Right cardiac atrium (tissue), 5 donors: ENCODE data around the gene TRNAU1AP. TPM values are rescaled to one million over a fixed set of nuclear protein-coding genes. Genes with fewer than 3 reads are reported as not detected.
"Not testable (repeated sequence)": the region's sequence is repeated elsewhere in the genome, so short reads cannot be mapped to it uniquely, and the experiment has no call there.

ENCODE experiments used
- ATAC-seq, 2 donors: fragments of 200-7000 bp; cut with Tn5 transposase; one replicate each; pipeline versions ENCODE4 v1.8.0 to v1.9.1; 2020; ENCODE audit warnings: moderate library complexity in 2 of 2, mild to moderate bottlenecking in 1 of 2
- DNase-seq, 3 donors: peaks; one replicate each; pipeline ENCODE4 v3.0.0-alpha.2; 2020
- H3K27ac ChIP-seq: one replicate; pipeline ENCODE4 v1.5.1; 2013; ENCODE audit warnings: mild to moderate bottlenecking, low read length, control low read depth, moderate library complexity
- H3K27me3 ChIP-seq: one replicate; pipeline ENCODE4 v1.6.1; 2013; ENCODE audit not compliant: control insufficient read depth, insufficient read depth
- H3K4me1 ChIP-seq: one replicate; pipeline ENCODE4 v1.6.1; 2013; ENCODE audit warnings: low read length; ENCODE audit not compliant: control insufficient read depth, insufficient read depth
- H3K4me3 ChIP-seq: one replicate; pipeline ENCODE4 v1.5.1; 2013; ENCODE audit warnings: low read length, control low read depth
- H3K9me3 ChIP-seq: one replicate; pipeline ENCODE4 v1.6.1; 2013; ENCODE audit warnings: low read length; ENCODE audit not compliant: control insufficient read depth
- WGBS: extraction: QIAGEN DNeasy Blood & Tissue Kit; methylation state at CpG from one replicate; pipeline ENCODE4 v1.1.7; 2013; 5-methylcytosine and 5-hydroxymethylcytosine counted together
- intact Hi-C, 4 donors: fragments of 100-400 bp; cut with DNase I; formaldehyde crosslinking; loops; one replicate each; pipeline versions ENCODE4 v1.11.0 to v1.14.0; 2022 to 2023
- polyA plus RNA-seq: library from polyadenylated mRNA; stranded (reverse); fragments of 200-250 nt; gene quantifications from one replicate; pipeline ENCODE4 v1.2.3, GENCODE V29; 2013
- total RNA-seq, 4 donors: library from RNA; stranded (reverse); fragmentation: NEBNext Ultra II Directional; extraction: Animal tissue kit (Norgen Biotek cat#: 25700); gene quantifications; one replicate each; pipeline ENCODE4 v1.2.1, GENCODE V29; 2021
- donor health status: healthy with polysubstance abuse.
- donor health status: DM: no; HTN: yes; CAD: no.
- donor health status: DM: no; HTN: no; CAD: no.
- donor health status: DM: no; HTN: yes; CAD: no; lungs with severe emphysema.
- donor health status: DM: yes; HTN: yes; CAD: no.

Gene TRNAU1AP
- total and polyA plus RNA-seq, 5 donors, result 13.4 to 19.0 (median 17.0) TPM

DNA sequence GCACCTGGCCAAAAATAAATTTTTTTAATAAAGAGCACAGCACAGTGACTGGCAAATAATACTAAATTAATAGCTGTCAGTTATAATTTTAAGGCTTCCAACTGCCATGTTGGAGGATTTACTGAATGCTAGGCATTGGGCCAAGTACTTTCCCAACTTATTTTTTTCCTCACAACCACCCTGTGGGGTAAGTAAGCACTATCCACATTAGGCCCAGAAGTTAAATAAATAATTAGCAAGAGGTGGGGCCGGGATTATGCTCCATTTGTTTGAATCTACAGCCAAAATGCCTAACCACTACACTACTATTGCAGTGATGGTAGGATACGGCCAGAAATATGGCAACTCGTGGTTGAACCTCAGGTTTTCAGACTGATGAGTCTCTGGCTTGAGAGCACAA, 4.6 kb upstream of the TRNAU1AP start:
- Histone ChIP-seq H3K27me3 (no peaks in the 10 kb centered on the region), H3K9me3 (no peaks in the 10 kb centered on the region), H3K4me3 (no peak overlapping the region), H3K27ac (no peak overlapping the region), H3K4me1 (no peaks in the 10 kb centered on the region)
- no peak for DNase-seq
- ATAC-seq, result no peak
- intact Hi-C loops, result no loop called here
- 87% methylated on average over 3 of the region's 3 CpGs for WGBS

DNA sequence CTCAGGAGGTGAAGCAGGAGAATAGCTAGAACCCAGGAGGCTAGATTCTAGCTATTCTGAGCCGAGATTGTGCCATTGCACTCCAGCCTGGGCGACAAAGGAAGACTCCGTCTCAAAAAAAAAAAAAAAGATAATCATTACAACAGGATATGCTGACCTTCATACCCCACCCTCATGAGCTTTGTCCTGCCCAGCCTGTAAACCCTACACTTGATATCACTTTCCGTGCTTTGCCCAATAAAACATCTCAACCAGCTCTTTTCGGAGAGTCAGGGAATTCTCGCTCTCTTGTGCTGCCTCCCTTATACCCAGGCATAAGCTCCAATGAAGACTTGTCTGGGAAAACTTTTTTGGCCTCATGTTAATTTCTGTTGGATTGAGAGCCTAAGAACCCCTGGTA, 1.5 kb upstream of the TRNAU1AP start:
- WGBS, result 85% methylated on average over 6 of the region's 6 CpGs
- intact Hi-C loops, result no loop called here
- H3K4me3 ChIP-seq, result no peak overlapping the region
- H3K27ac ChIP-seq, result no peak overlapping the region
- H3K4me1 ChIP-seq, result no peaks in the 10 kb centered on the region
- ATAC-seq (no peak), DNase-seq (no peak)
- H3K27me3 ChIP-seq, result no peaks in the 10 kb centered on the region
- no peaks in the 10 kb centered on the region for H3K9me3 ChIP-seq

DNA sequence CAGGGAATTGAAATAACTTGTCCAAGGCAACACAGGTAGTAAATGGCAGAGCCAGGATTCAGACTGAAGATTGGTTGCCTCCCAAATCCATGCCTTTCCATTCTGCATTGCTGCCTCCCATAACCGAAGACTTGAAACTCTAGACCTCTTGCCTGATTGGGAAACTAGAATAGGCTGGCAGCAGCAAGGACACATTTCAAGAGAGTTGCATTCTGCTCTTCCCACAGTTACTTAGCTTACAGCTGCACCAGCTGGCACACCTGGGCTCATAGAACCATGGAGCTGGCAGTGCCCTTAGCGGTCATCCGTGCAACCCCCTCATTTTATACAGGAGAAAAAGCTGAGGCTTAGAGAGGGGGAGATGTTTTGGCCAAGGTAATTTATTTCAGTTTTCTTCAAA, 8.0 kb downstream of the TRNAU1AP start:
- Histone ChIP-seq H3K27me3 (no peaks in the 10 kb centered on the region), H3K4me3 (no peak overlapping the region), H3K27ac (no peak overlapping the region), H3K4me1 (no peaks in the 10 kb centered on the region), H3K9me3 (no peaks in the 10 kb centered on the region)
- intact Hi-C loops, result no loop called here
- WGBS, result 94% methylated on average over 3 of the region's 3 CpGs
- ATAC-seq, result no peak
- no peak for DNase-seq

DNA sequence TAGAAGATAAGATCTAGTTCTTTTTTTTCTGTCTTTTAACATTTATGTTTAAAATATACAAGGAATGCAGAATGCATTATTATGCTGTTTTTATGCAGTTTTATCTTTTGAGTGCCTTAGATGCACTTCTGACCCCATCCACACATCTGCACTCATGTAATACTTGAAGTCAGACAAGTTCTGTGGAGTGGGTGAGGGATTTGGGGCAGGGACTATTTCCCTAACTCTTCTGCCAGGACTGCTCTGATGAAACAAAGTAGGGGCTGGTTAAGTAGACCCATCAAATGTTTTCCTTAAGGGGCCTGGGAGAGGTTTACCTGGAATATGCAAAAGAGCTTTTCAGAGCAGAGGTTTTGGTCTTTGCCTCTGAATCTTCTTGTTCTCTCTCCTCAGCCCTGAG, 11.4 kb downstream of the TRNAU1AP start:
- Histone ChIP-seq H3K27ac (no peak overlapping the region), H3K4me3 (no peak overlapping the region), H3K4me1 (no peaks in the 10 kb centered on the region), H3K9me3 (no peaks in the 10 kb centered on the region), H3K27me3 (no peaks in the 10 kb centered on the region)
- no peak for DNase-seq
- ATAC-seq, result no peak
- intact Hi-C loops, result no loop called here

DNA sequence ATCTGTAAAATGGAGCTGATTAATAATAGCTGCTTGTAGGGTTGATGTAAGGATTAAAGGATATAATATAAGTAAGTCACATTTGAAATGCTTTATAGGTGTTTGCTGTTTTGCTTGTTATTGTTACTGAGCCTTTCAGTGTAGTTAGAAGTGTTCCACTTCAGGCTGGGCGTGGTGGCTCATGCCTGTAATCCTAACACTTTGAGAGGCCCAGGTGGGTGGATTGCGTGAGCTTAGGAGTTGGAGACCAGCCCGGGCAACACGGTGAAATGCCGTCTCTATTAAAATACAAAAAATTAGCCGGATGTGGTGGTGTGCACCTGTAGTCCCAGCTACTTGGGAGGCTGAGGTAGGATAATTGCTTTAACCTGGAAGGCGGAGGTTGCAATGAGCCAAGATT, 12.2 kb downstream of the TRNAU1AP start:
- 98% methylated on average over 7 of the region's 7 CpGs for WGBS
- H3K27me3 ChIP-seq, result no peaks in the 10 kb centered on the region

DNA sequence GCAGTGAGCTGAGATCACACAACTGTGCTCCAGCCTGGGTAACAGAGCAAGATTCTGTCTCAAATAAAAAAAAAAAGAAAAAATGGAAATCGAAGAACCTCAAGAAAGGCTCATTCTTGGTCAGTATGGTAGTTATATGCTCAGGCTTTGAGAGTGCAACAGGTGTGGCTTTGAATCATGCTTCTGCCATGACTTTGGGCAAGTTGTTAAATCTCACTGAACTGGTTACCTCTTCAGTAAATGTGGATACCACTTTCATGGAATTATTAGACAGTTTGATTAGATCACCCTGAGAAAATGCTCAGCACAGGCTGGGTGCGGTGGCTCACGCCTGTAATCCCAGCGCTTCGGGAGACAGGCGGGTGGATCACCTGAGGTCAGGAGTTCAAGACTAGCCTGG, 12.8 kb downstream of the TRNAU1AP start:
- H3K27me3 ChIP-seq, result no peaks in the 10 kb centered on the region
- no peak overlapping the region for H3K27ac ChIP-seq
- 100% methylated on average over 6 of the region's 6 CpGs for WGBS
- DNase-seq, result no peak
- H3K9me3 ChIP-seq, result no peaks in the 10 kb centered on the region
- intact Hi-C loops, result no loop called here
- no peaks in the 10 kb centered on the region for H3K4me1 ChIP-seq
- H3K4me3 ChIP-seq, result no peak overlapping the region
- ATAC-seq, result no peak

More for the DNA sequence above, 12.2 kb downstream of the TRNAU1AP start:
- Histone ChIP-seq H3K27ac (no peak overlapping the region), H3K9me3 (no peaks in the 10 kb centered on the region), H3K4me1 (no peaks in the 10 kb centered on the region), H3K4me3 (no peak overlapping the region)
- ATAC-seq (no peak), DNase-seq (no peak)
- intact Hi-C loops, result no loop called here

DNA sequence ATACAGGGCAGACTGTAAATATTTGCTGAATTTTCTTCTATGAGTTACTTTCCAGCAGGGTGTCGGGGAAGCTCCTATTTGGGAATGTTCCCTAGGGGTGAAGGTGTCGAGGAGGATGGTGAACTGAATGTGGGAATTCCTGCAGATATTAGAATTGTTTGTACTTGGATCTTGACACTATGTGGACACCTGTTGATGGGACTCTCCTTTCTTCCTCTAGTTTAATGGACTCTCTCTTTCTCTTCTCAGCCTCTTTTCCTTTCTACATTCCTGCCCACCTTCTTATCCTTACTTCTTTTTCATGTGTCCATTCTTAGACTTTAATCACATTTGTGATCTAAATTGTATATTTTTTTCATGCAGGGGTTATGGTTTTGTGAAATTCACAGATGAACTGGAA, 14.0 kb downstream of the TRNAU1AP start:
- no peaks in the 10 kb centered on the region for H3K9me3 ChIP-seq
- H3K27me3 ChIP-seq, result no peaks in the 10 kb centered on the region
- H3K27ac ChIP-seq, result no peak overlapping the region
- H3K4me3 ChIP-seq, result no peak overlapping the region
- 87% methylated on average over 2 of the region's 2 CpGs for WGBS
- no peaks in the 10 kb centered on the region for H3K4me1 ChIP-seq
- DNase-seq, result no peak
- intact Hi-C loops, result no loop called here
- ATAC-seq, result no peak

DNA sequence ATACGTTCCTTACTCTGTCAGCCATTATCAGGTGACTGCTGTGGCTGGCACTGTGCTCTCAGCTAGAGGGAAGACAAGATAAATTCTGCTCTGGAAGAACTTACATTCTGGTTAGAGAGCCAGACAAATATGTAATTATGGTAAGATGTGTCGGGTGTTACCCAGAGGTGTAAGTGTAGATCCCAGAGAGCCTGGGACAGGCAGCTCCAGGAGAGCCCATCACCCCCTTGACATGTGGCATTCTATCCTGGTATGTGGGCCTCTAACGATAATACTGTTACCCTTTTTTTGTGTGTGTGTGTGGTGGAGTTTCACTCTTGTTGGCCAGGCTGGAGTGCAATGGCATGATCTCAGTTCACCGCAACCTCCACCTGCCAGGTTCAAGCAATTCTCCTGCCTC, 19.0 kb downstream of the TRNAU1AP start:
- Histone ChIP-seq H3K4me1 (no peaks in the 10 kb centered on the region), H3K9me3 (no peaks in the 10 kb centered on the region), H3K27ac (no peak overlapping the region), H3K27me3 (no peaks in the 10 kb centered on the region), H3K4me3 (no peak overlapping the region)
- DNase-seq (no peak), ATAC-seq (no peak)
- WGBS, result 87% methylated on average over 4 of the region's 4 CpGs
- intact Hi-C loops, result no loop called here

DNA sequence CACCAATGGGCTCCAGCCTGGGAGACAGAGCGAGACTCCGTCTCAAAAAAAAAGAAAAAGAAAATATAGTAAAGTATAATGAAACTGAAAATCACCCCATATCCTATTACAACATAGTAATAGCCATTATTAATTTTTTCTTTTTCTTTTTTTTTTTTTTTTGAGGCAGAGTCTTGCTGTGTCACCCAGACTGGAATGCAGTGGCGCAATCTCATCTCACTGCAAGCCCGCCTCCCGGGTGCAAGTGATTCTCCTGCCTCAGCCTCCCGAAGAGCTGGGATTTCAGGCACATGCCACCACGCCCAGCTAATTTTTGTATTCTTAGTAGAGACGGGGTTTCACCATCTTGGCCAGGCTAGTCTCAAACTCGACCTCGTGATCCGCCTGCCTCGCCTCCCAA, 20.0 kb downstream of the TRNAU1AP start:
- intact Hi-C loops, H3K27me3 ChIP-seq, H3K4me1 ChIP-seq, ATAC-seq, H3K27ac ChIP-seq, H3K9me3 ChIP-seq, DNase-seq, H3K4me3 ChIP-seq: not testable (repeated sequence)
- WGBS, result 91% methylated on average over 12 of the region's 12 CpGs

DNA sequence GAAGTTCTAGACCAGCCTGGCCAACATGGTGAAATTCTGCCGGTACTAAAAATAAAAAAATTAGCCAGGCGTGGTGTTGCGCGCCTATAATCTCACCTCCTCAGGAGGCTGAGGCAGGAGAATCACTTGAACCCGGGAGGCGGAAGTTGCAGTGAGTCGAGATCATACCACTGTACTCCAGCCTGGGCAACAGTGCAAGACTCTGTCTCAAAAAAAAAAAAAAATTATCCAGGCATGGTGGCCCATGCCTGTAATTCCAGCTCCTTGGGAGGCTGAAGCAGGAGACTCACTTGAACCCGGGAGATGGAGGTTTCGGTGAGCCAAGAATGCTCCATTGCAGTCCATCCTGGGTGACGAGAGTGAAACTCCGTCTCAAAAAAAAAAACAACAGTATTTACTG, 20.7 kb downstream of the TRNAU1AP start:
- H3K4me1 ChIP-seq, result no peaks in the 10 kb centered on the region
- 97% methylated on average over 11 of the region's 11 CpGs for WGBS

DNA sequence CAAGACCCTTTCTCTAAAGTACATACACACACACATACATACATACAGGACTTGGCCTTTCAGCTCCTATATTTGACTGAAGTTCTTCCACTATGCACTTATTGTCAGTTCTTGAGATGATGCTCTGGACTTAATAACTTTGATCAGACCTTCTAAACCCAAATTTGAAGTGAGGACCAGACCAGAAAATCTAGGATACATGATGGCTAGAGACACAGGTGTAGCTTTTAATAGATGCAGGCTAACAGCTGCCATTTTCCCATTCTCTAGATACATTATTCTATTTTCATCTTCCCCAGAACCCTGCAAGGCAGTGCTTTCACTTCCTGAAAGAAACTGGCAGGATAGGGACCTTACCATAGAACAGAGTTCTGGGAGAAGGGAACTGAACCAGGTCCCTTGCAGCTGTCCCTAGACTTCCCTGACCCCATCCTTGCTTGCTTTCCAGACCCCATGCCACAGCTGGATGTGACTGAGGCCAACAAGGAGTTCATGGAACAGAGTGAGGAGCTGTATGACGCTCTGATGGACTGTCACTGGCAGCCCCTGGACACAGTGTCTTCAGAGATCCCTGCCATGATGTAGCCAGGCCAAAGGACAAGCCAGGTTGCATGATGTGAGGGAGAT, 24.3 kb downstream of the TRNAU1AP start:
- DNase-seq, result no peak
- no peak for ATAC-seq
- Histone ChIP-seq H3K27ac (no peak overlapping the region), H3K4me3 (no peak overlapping the region), H3K9me3 (no peaks in the 10 kb centered on the region), H3K27me3 (no peaks in the 10 kb centered on the region), H3K4me1 (peaks cover 6% of the 10 kb centered on the region)
- intact Hi-C loops, result no loop called here
- WGBS, result 85% methylated on average over 1 of the region's 1 CpG

More for the DNA sequence above, 20.7 kb downstream of the TRNAU1AP start:
- no peak for ATAC-seq
- DNase-seq, result no peak
- H3K4me3 ChIP-seq, result no peak overlapping the region
- H3K27me3 ChIP-seq, result no peaks in the 10 kb centered on the region
- no peak overlapping the region for H3K27ac ChIP-seq
- no peaks in the 10 kb centered on the region for H3K9me3 ChIP-seq
- intact Hi-C loops, result no loop called here
